Mesenchymal stem cell (in vitro differentiated cells and primary cell): Measurements from ENCODE around the gene HYAL2.

ENCODE experiments used
- DNase-seq: peaks from one replicate; pipeline ENCODE4 v3.0.0-alpha.2; 2013
- H2AFZ ChIP-seq: one replicate; pipeline ENCODE4 v1.6.1; 2013; ENCODE audit warnings: low read depth, mild to moderate bottlenecking, control low read depth, inconsistent platforms, low read length, moderate library complexity
- H2AK5ac ChIP-seq: 2 replicates; pipeline ENCODE4 v1.6.1; 2013; ENCODE audit warnings: low read length, moderate library complexity, mild to moderate bottlenecking, inconsistent platforms; ENCODE audit not compliant: severe bottlenecking
- H2BK120ac ChIP-seq: one replicate; pipeline ENCODE4 v1.6.1; 2013; ENCODE audit warnings: low read depth, mild to moderate bottlenecking, inconsistent platforms, low read length, moderate library complexity
- H2BK12ac ChIP-seq, 2 experiments: one replicate each; pipeline ENCODE4 v1.6.1; 2013; ENCODE audit warnings: inconsistent platforms in 2 of 2, low read length in 2 of 2, mild to moderate bottlenecking in 2 of 2, moderate library complexity in 2 of 2, control low read depth in 1 of 2
- H2BK15ac ChIP-seq: one replicate; pipeline ENCODE4 v1.6.1; 2013; ENCODE audit warnings: mild to moderate bottlenecking, low read depth, inconsistent platforms; ENCODE audit not compliant: poor library complexity, severe bottlenecking
- H2BK5ac ChIP-seq: 2 replicates; pipeline ENCODE4 v1.6.1; 2013; ENCODE audit warnings: low read depth, mild to moderate bottlenecking, low read length, control low read depth, inconsistent platforms; ENCODE audit not compliant: poor library complexity, severe bottlenecking
- H3K14ac ChIP-seq, 2 experiments: one replicate each; pipeline ENCODE4 v1.6.1; 2013; ENCODE audit warnings: inconsistent platforms in 2 of 2, low read length in 2 of 2, control low read depth in 1 of 2, mild to moderate bottlenecking in 1 of 2, moderate library complexity in 1 of 2
- H3K18ac ChIP-seq, 2 experiments: one replicate each; pipeline ENCODE4 v1.6.1; 2013; ENCODE audit warnings: inconsistent platforms in 2 of 2, low read length in 2 of 2, control low read depth in 1 of 2, low read depth in 1 of 2, mild to moderate bottlenecking in 1 of 2
- H3K23ac ChIP-seq, 2 experiments: one replicate each; pipeline ENCODE4 v1.6.1; 2013; ENCODE audit warnings: inconsistent platforms in 2 of 2, low read length in 2 of 2, mild to moderate bottlenecking in 2 of 2, moderate library complexity in 2 of 2, control low read depth in 1 of 2
- H3K27ac ChIP-seq: 2 replicates; pipeline ENCODE4 v1.5.1; 2013; ENCODE audit warnings: mild to moderate bottlenecking, moderate library complexity, low read length, control low read depth, inconsistent platforms; ENCODE audit not compliant: poor library complexity, severe bottlenecking
- H3K27me3 ChIP-seq, 2 experiments: 2 replicates each; pipeline versions ENCODE4 v1.6.1 to v1.7.0; 2013; ENCODE audit warnings: low read length in 2 of 2, mild to moderate bottlenecking in 2 of 2, moderate library complexity in 2 of 2, control low read depth in 1 of 2, inconsistent platforms in 1 of 2; ENCODE audit not compliant: control insufficient read depth in 1 of 2, insufficient read depth in 1 of 2
- H3K36me3 ChIP-seq, 2 experiments: 2 replicates each; pipeline versions ENCODE4 v1.6.1 to v1.7.0; 2013; ENCODE audit warnings: low read length in 2 of 2, control low read depth in 1 of 2, inconsistent platforms in 1 of 2, low read depth in 1 of 2, mild to moderate bottlenecking in 1 of 2; ENCODE audit not compliant: insufficient read depth in 2 of 2, control insufficient read depth in 1 of 2
- H3K4ac ChIP-seq, 2 experiments: one replicate each; pipeline ENCODE4 v1.6.1; 2013; ENCODE audit warnings: inconsistent platforms in 2 of 2, low read length in 2 of 2, mild to moderate bottlenecking in 2 of 2, moderate library complexity in 2 of 2, control low read depth in 1 of 2, low read depth in 1 of 2
- H3K4me1 ChIP-seq: 2 replicates; pipeline ENCODE4 v1.6.1; 2013; ENCODE audit warnings: low read depth, low read length, control low read depth; ENCODE audit not compliant: control insufficient read depth, insufficient read depth
- H3K4me2 ChIP-seq: 2 replicates; pipeline ENCODE4 v1.6.1; 2013; ENCODE audit warnings: low read length, mild to moderate bottlenecking, inconsistent platforms; ENCODE audit not compliant: poor library complexity, severe bottlenecking
- H3K4me3 ChIP-seq, 2 experiments: 2 replicates each; pipeline versions ENCODE4 v1.5.1 to v1.7.0; 2013; ENCODE audit warnings: low read length in 2 of 2, mild to moderate bottlenecking in 2 of 2, control low read depth in 1 of 2, low read depth in 1 of 2; ENCODE audit not compliant: insufficient read depth in 1 of 2
- H3K79me1 ChIP-seq: replicated peaks from 2 replicates; pipeline ENCODE4 v1.6.1; 2013; ENCODE audit warnings: mild to moderate bottlenecking, control low read depth, low read length, inconsistent platforms; ENCODE audit not compliant: poor library complexity, severe bottlenecking
- H3K9ac ChIP-seq: 2 replicates; pipeline ENCODE4 v1.7.0; 2013; ENCODE audit warnings: mild to moderate bottlenecking, low read length, moderate library complexity
- H3K9me3 ChIP-seq: 2 replicates; pipeline ENCODE4 v1.7.0; 2013; ENCODE audit warnings: mild to moderate bottlenecking, low read length; ENCODE audit not compliant: control insufficient read depth
- H4K8ac ChIP-seq: one replicate; pipeline ENCODE4 v1.6.1; 2013; ENCODE audit warnings: inconsistent platforms, mild to moderate bottlenecking, low read length, moderate library complexity
- H4K91ac ChIP-seq: one replicate; pipeline ENCODE4 v1.6.1; 2013; ENCODE audit warnings: mild to moderate bottlenecking, low read length, inconsistent platforms
- WGBS: methylation state at CpG from one replicate; pipeline ENCODE4 v1.1.7; 2013; ENCODE audit warnings: mixed read lengths; 5-methylcytosine and 5-hydroxymethylcytosine counted together

HYAL2 gene

GRCh38 chr3:50355829-50356552 lies 33.4 kb upstream of the HYAL2 start:
- DNase-seq, result no peak
- Histone ChIP-seq H2BK12ac (no peak overlapping the region), H3K27me3 (no peaks in the 10 kb centered on the region), H2AK5ac (no peak overlapping the region), H4K91ac (no peak overlapping the region), H3K4ac (no peak overlapping the region), H3K4me2 (peak overlapping the region; percentile 93), H2BK15ac (no peak overlapping the region), H3K4me1 (peaks cover 54% of the 10 kb centered on the region), H2BK120ac (no peak overlapping the region), H3K4me3 (peak overlapping the region in 1 of 2 experiments; percentile 95), H2AFZ (no peak overlapping the region), H3K18ac (no peak overlapping the region), H3K9ac (peak overlapping the region; percentile 96), H3K9me3 (no peaks in the 10 kb centered on the region), H3K36me3 (peaks cover 56 to 60% of the 10 kb centered on the region in 2 experiments), H2BK5ac (no peak overlapping the region), H3K14ac (no peak overlapping the region), H4K8ac (no peak overlapping the region), H3K23ac (no peak overlapping the region), H3K79me1 (peaks cover 26% of the 10 kb centered on the region), H3K27ac (no peak overlapping the region)
- 81% methylated on average over 5 of the region's 5 CpGs for WGBS

- H3K4me2 ChIP-seq, result no peak overlapping the region
- no peak overlapping the region for H2BK15ac ChIP-seq
- no peak overlapping the region for H3K4me3 ChIP-seq
- H3K79me1 ChIP-seq, result peaks cover 28% of the 10 kb centered on the region
- H4K8ac ChIP-seq, result no peak overlapping the region
- H3K23ac ChIP-seq, result no peak overlapping the region
- H3K18ac ChIP-seq, result no peak overlapping the region
- no peak overlapping the region for H3K27ac ChIP-seq
- no peaks in the 10 kb centered on the region for H3K27me3 ChIP-seq
- no peak overlapping the region for H3K14ac ChIP-seq
- H3K36me3 ChIP-seq, result peaks cover 56 to 60% of the 10 kb centered on the region in 2 experiments
- no peak overlapping the region for H3K4ac ChIP-seq
- no peak overlapping the region for H2AFZ ChIP-seq
- DNase-seq, result no peak
- 98% methylated on average over 7 of the region's 7 CpGs for WGBS
- no peak overlapping the region for H2BK120ac ChIP-seq
- no peak overlapping the region for H2BK12ac ChIP-seq
- peaks cover 61% of the 10 kb centered on the region for H3K4me1 ChIP-seq
- no peaks in the 10 kb centered on the region for H3K9me3 ChIP-seq
- no peak overlapping the region for H2BK5ac ChIP-seq
- no peak overlapping the region for H2AK5ac ChIP-seq
- no peak overlapping the region for H3K9ac ChIP-seq
- no peak overlapping the region for H4K91ac ChIP-seq
Measured at GRCh38 chr3:50354850-50355249, 32.3 kb upstream of the HYAL2 start.

GRCh38 chr3:50354186-50354764 lies 31.7 kb upstream of the HYAL2 start:
- Histone ChIP-seq H3K18ac (no peak overlapping the region), H3K9me3 (no peaks in the 10 kb centered on the region), H3K4me1 (peaks cover 64% of the 10 kb centered on the region), H3K4me2 (no peak overlapping the region), H2BK120ac (no peak overlapping the region), H3K79me1 (peaks cover 34% of the 10 kb centered on the region), H2AFZ (no peak overlapping the region), H4K8ac (no peak overlapping the region), H2BK12ac (no peak overlapping the region), H3K27ac (no peak overlapping the region), H2AK5ac (no peak overlapping the region), H2BK15ac (no peak overlapping the region), H3K4me3 (no peak overlapping the region), H2BK5ac (no peak overlapping the region), H3K23ac (no peak overlapping the region), H3K9ac (no peak overlapping the region), H4K91ac (no peak overlapping the region), H3K27me3 (no peaks in the 10 kb centered on the region), H3K36me3 (peaks cover 57 to 60% of the 10 kb centered on the region in 2 experiments), H3K4ac (no peak overlapping the region), H3K14ac (no peak overlapping the region)
- no peak for DNase-seq
- over 99% methylated on average over 5 of the region's 5 CpGs for WGBS

- H2AFZ ChIP-seq, result no peak overlapping the region
- no peak overlapping the region for H2BK120ac ChIP-seq
- H2BK15ac ChIP-seq, result no peak overlapping the region
- no peak overlapping the region for H3K4me3 ChIP-seq
- H4K8ac ChIP-seq, result no peak overlapping the region
- no peak overlapping the region for H3K4ac ChIP-seq
- H3K9ac ChIP-seq, result peak overlapping the region; percentile 61
- no peak overlapping the region for H2BK12ac ChIP-seq
- H3K9me3 ChIP-seq, result no peaks in the 10 kb centered on the region
- no peak overlapping the region for H4K91ac ChIP-seq
- H3K36me3 ChIP-seq, result peaks cover 62 to 65% of the 10 kb centered on the region in 2 experiments
- H3K79me1 ChIP-seq, result peaks cover 38% of the 10 kb centered on the region
- H3K23ac ChIP-seq, result no peak overlapping the region
- no peaks in the 10 kb centered on the region for H3K27me3 ChIP-seq
- H3K18ac ChIP-seq, result no peak overlapping the region
- DNase-seq, result no peak
- no peak overlapping the region for H3K4me2 ChIP-seq
- no peak overlapping the region for H3K14ac ChIP-seq
- H2AK5ac ChIP-seq, result no peak overlapping the region
- H3K27ac ChIP-seq, result no peak overlapping the region
- no peak overlapping the region for H2BK5ac ChIP-seq
- peaks cover 61% of the 10 kb centered on the region for H3K4me1 ChIP-seq
- 98% methylated on average over 12 of the region's 12 CpGs for WGBS
Measured at GRCh38 chr3:50353245-50354004, 30.9 kb upstream of the HYAL2 start.
